HepG2 (cell line): ENCODE results near the gene DLX6. TPM values are rescaled to one million over a fixed set of nuclear protein-coding genes. Genes with fewer than 3 reads are reported as not detected.

Experiments used
- AGO2 ChIP-seq: fragments of 200-400 bp; formaldehyde crosslinking; optimal IDR thresholded peaks from 2 replicates; pipeline ENCODE3; 2017; ENCODE audit warnings: mild to moderate bottlenecking, low read depth, low read length, moderate library complexity
- BCL6 ChIP-seq: IDR thresholded peaks from 2 replicates; pipeline ENCODE4 v1.6.1; 2016; ENCODE audit warnings: missing genetic modification reagents, missing compliant biosample characterization
- CBX5 ChIP-seq: sonication (generic); formaldehyde crosslinking; IDR thresholded peaks from 2 replicates; pipeline ENCODE4 v1.4.0; 2020; ENCODE audit warnings: missing genetic modification reagents, borderline replicate concordance
- CCDC6 ChIP-seq: sonication (generic); formaldehyde crosslinking; IDR thresholded peaks from 2 replicates; pipeline ENCODE4 v1.8.1; 2022; ENCODE audit warnings: mild to moderate bottlenecking, missing genetic modification reagents, moderate library complexity
- EP300 ChIP-seq, 3 experiments: sonication (generic) in 1 of 3; formaldehyde crosslinking in 1 of 3; IDR thresholded peaks; 2 replicates each; pipeline versions ENCODE4 v1.5.1 to v1.6.1; 2011 to 2020; ENCODE audit warnings: low read depth in 2 of 3, low read length in 2 of 3, borderline replicate concordance in 1 of 3, improper control_type of control experiment in 1 of 3, mild to moderate bottlenecking in 1 of 3, missing genetic modification reagents in 1 of 3, moderate library complexity in 1 of 3
- HDAC6 ChIP-seq: fragments of 200-600 bp; sonication (generic); IDR thresholded peaks from 2 replicates; pipeline ENCODE4 v1.7.0; 2017; ENCODE audit warnings: mild to moderate bottlenecking, antibody characterized with exemption, low read length, low read depth
- KAT8 ChIP-seq: IDR thresholded peaks from 2 replicates; pipeline ENCODE4 v1.6.1; 2016; ENCODE audit warnings: missing genetic modification reagents, missing compliant biosample characterization
- SRSF1 ChIP-seq: fragments of 200-400 bp; formaldehyde crosslinking; optimal IDR thresholded peaks from 2 replicates; pipeline ENCODE3; 2017; ENCODE audit warnings: mild to moderate bottlenecking, low read depth, low read length, moderate library complexity
- TGIF2 ChIP-seq: IDR thresholded peaks from 2 replicates; pipeline ENCODE4 v1.6.1; 2016; ENCODE audit warnings: control low read depth, missing compliant biosample characterization
- ZFAT ChIP-seq: sonication (generic); formaldehyde crosslinking; conservative IDR thresholded peaks from 2 replicates; pipeline ENCODE4 v1.8.1; 2023; ENCODE audit warnings: missing genetic modification reagents, inconsistent platforms
- ZFP36L2 ChIP-seq: sonication (generic); formaldehyde crosslinking; IDR thresholded peaks from 2 replicates; pipeline ENCODE4 v1.4.0; 2020; ENCODE audit warnings: missing genetic modification reagents
- ZFYVE20 ChIP-seq: sonication (generic); formaldehyde crosslinking; IDR thresholded peaks from 2 replicates; pipeline ENCODE4 v1.8.0; 2023; ENCODE audit warnings: low read depth, mild to moderate bottlenecking, moderate library complexity, missing genetic modification reagents, borderline replicate concordance
- ZNF337 ChIP-seq: sonication (generic); formaldehyde crosslinking; IDR thresholded peaks from 2 replicates; pipeline ENCODE4 v1.5.1; 2020; ENCODE audit warnings: missing genetic modification reagents, low read depth, mild to moderate bottlenecking, borderline replicate concordance
- ZNF33B ChIP-seq: sonication (generic); formaldehyde crosslinking; IDR thresholded peaks from 2 replicates; pipeline ENCODE4 v1.5.1; 2020; ENCODE audit warnings: mild to moderate bottlenecking, missing genetic modification reagents
- ZNF512 ChIP-seq: sonication (generic); formaldehyde crosslinking; IDR thresholded peaks from 2 replicates; pipeline ENCODE4 v1.4.0; 2020; ENCODE audit warnings: mild to moderate bottlenecking, missing genetic modification reagents
- ZNF646 ChIP-seq: sonication (generic); formaldehyde crosslinking; IDR thresholded peaks from 2 replicates; pipeline ENCODE4 v1.9.0; 2021; ENCODE audit warnings: mild to moderate bottlenecking, missing genetic modification reagents
- ZSCAN22 ChIP-seq: sonication (generic); formaldehyde crosslinking; IDR thresholded peaks from 2 replicates; pipeline ENCODE4 v1.4.0; 2020; ENCODE audit warnings: mild to moderate bottlenecking, missing genetic modification reagents
- polyA plus RNA-seq, 8 experiments: library from polyadenylated mRNA; depleted of rRNA in 3 of 8; stranded (reverse) in 7 of 8; unstranded in 1 of 8; fragments of >200 nt; fragmentation: Illumina TruSeq in 4 of 8; extraction: Trizol in 4 of 8; gene quantifications; 2 replicates each; pipeline versions ENCODE4 v1.2.1 to v1.2.3, GENCODE V29; 2011 to 2016; ENCODE audit warnings: low read depth in 4 of 8, missing spikeins in 1 of 8, mixed read lengths in 1 of 8; ENCODE audit not compliant: insufficient read depth in 1 of 8
- total RNA-seq, 5 experiments: library from RNA; depleted of rRNA; stranded (reverse); fragments of >200 nt; fragmentation: Illumina TruSeq; extraction: Trizol; gene quantifications; 2 replicates each; pipeline ENCODE4 v1.2.3, GENCODE V29; 2016; ENCODE audit warnings: low read depth in 1 of 5
- TF ChIP-seq, protein P1 (sequence below): sonication (generic); formaldehyde crosslinking; IDR thresholded peaks from 2 replicates; pipeline ENCODE4 v1.4.0; 2020; ENCODE audit warnings: missing genetic modification reagents

DLX6 gene
- total and polyA plus RNA-seq, 2 of the 13 experiments (the other 11 are each of a cell fraction or from before 2014, with no cell fraction given) = 3.5 to 5.5 TPM

DNA sequence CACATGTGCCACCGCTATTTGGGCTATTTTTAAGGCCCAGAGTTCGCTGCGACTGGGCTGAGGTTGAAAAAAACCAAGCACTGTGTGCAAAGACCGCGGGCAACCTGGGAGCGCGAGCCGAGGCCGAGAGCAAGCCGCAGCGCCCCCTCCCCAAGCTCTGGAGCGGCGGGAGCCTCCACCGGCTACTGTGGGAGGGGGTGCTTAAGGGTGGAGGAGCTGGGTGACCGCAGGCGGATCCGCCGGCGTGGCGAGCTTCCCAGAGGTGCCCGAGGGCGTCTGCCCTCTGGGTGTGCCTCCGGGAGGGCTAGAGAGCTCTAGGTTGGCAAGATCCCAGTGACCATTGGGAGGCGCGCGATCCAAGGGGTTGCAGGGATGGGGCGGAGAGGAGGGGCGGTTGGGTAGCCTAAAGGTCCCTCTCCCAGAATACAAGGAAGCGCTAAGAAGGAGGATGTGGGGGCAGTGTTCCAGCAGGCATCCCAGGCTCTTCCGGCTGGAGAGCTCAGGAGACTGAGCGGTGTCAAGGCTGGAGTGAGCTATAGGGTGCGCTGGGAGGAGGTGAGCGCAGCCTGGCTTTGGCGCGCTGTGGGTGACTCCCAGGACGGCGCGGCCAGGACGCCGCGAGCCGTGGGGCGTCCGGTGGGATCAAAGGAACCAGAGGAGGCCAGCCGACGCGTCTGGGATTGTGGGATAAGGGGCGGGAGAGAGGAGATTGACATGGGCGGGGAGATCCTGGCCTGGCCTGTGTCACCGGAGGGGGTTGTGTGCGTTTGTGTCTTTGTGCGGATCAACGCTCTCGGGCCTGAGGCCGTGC is 11.2 kb downstream of the DLX6 start (continued):
- TF ChIP-seq SRSF1 = no peak
- TF ChIP-seq KAT8 (CRISPR knock-in tag) = peak; percentile 58; the same call in 1 of the 2 replicates
- no peak for TF ChIP-seq ZFYVE20 (CRISPR knock-in tag)
- TF ChIP-seq ZSCAN22 = no peak
- TF ChIP-seq ZNF512 (CRISPR knock-in tag) = peak; percentile 85
- TF ChIP-seq ZFP36L2 (CRISPR knock-in tag) = no peak
- no peak for TF ChIP-seq ZFAT (CRISPR knock-in tag)
- 0 out of 2 replicates have a peak, but pooled peaks have one; percentile 36 for TF ChIP-seq TGIF2 (CRISPR knock-in tag)
- peak; percentile 8 for TF ChIP-seq BCL6 (CRISPR knock-in tag)
- TF ChIP-seq CBX5 (CRISPR knock-in tag) = no peak
- TF ChIP-seq ZNF337 (CRISPR knock-in tag) = no peak
- 0 out of 2 replicates have a peak, but pooled peaks have one; percentile 40 for TF ChIP-seq ZNF33B (CRISPR knock-in tag)
- TF ChIP-seq AGO2 = peak; percentile 45
- no peak for TF ChIP-seq EP300 (IDR thresholded peaks at IDR 0.05; ENCODE audit: low read depth in 2 of 2, low read length in 2 of 2)
- no peak for TF ChIP-seq EP300 (CRISPR knock-in tag; IDR thresholded peaks at IDR 0.05; ENCODE audit: borderline replicate concordance)
- TF ChIP-seq CCDC6 (CRISPR knock-in tag) = no peak
- no peak for TF ChIP-seq HDAC6
- TF ChIP-seq, protein P1, sequence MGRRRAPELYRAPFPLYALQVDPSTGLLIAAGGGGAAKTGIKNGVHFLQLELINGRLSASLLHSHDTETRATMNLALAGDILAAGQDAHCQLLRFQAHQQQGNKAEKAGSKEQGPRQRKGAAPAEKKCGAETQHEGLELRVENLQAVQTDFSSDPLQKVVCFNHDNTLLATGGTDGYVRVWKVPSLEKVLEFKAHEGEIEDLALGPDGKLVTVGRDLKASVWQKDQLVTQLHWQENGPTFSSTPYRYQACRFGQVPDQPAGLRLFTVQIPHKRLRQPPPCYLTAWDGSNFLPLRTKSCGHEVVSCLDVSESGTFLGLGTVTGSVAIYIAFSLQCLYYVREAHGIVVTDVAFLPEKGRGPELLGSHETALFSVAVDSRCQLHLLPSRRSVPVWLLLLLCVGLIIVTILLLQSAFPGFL (CRISPR knock-in tag) = no peak
- TF ChIP-seq ZNF646 (CRISPR knock-in tag) = 0 out of 2 replicates have a peak, but pooled peaks have one; percentile 34
